PFSK-1 (cell line): Measurements from ENCODE around the gene EFNA5.

Experiments used
- FOXP2 ChIP-seq: optimal IDR thresholded peaks from 2 replicates; pipeline ENCODE3; 2011; ENCODE audit warnings: borderline replicate concordance, control low read depth, inconsistent platforms; ENCODE audit not compliant: insufficient read depth; ENCODE audit errors: extremely low read length, extremely low read depth
- POLR2AphosphoS5 ChIP-seq: IDR thresholded peaks from 2 replicates; pipeline ENCODE4 v1.6.1; 2012; ENCODE audit warnings: low read depth, mild to moderate bottlenecking, control low read depth, low read length, moderate library complexity
- SIN3A ChIP-seq: IDR thresholded peaks from 2 replicates; pipeline ENCODE4 v1.6.1; 2012; ENCODE audit warnings: mild to moderate bottlenecking, low read length, moderate library complexity, borderline replicate concordance; ENCODE audit not compliant: insufficient read depth
- TAF1 ChIP-seq: IDR thresholded peaks from 2 replicates; pipeline ENCODE4 v1.6.1; 2012; ENCODE audit warnings: low read length, control low read depth, borderline replicate concordance; ENCODE audit not compliant: insufficient read depth
- TF ChIP-seq, protein P1 (sequence below), 2 experiments: IDR thresholded peaks; 2 replicates each; pipeline versions ENCODE4 v1.6.1 to v1.8.0; 2011 to 2012; ENCODE audit warnings: low read depth in 2 of 2, low read length in 2 of 2, control low read depth in 1 of 2, inconsistent platforms in 1 of 2, mild to moderate bottlenecking in 1 of 2, moderate library complexity in 1 of 2; ENCODE audit not compliant: insufficient read depth in 1 of 2

The EFNA5 gene

DNA sequence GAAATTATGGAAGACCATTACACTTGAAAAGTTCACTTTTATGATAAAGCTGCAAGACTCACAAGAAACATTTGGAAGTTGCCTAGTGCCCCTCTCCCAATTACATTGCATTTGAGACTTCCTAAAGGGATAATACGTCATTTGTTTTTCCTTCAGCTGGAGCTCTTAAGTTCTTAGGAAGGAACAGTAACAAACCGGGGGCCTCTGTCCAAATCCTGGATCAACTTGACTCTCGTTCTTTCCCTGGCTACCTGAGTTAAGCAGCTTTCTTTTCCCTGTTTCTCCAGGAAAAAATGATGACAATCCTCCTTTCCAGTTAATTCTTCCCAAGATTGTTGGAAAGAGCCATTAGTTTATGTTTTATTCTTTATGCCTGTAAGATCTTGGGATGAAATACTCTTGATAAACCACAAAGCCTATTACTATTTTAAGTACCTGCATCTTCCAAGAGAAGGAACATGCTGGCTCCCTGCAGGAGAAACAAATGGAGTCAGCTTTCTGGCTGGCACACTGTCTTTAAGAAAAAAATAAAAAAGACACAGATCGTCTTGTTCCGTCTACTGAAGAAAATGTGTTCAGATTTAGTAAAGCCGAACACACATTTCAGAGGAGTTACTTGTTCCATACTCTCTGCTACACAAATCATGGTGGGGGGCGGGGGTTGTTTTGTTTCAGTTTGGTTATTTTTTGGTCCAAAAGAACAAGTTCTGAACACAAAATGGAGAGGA lies 297.9 kb downstream of the EFNA5 start:
- no peak for TF ChIP-seq POLR2AphosphoS5
- TF ChIP-seq, protein P1, sequence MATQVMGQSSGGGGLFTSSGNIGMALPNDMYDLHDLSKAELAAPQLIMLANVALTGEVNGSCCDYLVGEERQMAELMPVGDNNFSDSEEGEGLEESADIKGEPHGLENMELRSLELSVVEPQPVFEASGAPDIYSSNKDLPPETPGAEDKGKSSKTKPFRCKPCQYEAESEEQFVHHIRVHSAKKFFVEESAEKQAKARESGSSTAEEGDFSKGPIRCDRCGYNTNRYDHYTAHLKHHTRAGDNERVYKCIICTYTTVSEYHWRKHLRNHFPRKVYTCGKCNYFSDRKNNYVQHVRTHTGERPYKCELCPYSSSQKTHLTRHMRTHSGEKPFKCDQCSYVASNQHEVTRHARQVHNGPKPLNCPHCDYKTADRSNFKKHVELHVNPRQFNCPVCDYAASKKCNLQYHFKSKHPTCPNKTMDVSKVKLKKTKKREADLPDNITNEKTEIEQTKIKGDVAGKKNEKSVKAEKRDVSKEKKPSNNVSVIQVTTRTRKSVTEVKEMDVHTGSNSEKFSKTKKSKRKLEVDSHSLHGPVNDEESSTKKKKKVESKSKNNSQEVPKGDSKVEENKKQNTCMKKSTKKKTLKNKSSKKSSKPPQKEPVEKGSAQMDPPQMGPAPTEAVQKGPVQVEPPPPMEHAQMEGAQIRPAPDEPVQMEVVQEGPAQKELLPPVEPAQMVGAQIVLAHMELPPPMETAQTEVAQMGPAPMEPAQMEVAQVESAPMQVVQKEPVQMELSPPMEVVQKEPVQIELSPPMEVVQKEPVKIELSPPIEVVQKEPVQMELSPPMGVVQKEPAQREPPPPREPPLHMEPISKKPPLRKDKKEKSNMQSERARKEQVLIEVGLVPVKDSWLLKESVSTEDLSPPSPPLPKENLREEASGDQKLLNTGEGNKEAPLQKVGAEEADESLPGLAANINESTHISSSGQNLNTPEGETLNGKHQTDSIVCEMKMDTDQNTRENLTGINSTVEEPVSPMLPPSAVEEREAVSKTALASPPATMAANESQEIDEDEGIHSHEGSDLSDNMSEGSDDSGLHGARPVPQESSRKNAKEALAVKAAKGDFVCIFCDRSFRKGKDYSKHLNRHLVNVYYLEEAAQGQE (IDR thresholded peaks at IDR 0.05; ENCODE audit: insufficient read depth in 1 of 2, low read depth in 2 of 2, low read length in 2 of 2): peak; percentile 73 to 87

DNA sequence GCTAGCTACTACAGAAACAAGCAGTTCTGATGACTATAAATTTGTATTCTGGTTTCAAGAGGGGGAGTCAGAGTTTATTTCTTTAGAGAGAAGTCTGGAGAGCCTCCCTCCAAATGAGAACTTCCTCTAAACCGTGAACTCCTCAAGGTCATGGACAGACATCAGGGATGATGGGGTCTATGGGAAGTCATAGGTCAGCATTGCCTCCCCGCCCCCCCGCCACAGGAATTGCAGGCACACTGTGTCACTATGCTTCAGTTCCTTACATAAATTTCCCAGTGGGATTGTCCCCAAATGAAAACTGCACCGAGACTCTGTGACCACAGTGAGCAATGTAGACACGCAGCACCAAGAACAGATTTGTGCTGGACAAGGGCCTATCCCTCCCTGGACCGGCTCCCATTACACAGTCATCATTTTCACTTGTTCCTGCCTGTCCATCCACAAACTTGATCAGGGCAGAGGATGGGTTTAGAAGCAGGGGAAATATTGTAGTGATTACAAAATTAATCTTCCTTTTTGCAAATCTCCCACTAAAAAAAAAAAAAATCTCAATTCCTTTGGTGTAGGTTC lies 300.3 kb downstream of the EFNA5 start:
- TF ChIP-seq POLR2AphosphoS5 (no peak), SIN3A (no peak), TAF1 (no peak), FOXP2 (no peak)
- TF ChIP-seq, protein P1 (IDR thresholded peaks at IDR 0.05; ENCODE audit: insufficient read depth in 1 of 2, low read depth in 2 of 2, low read length in 2 of 2): no peak

DNA sequence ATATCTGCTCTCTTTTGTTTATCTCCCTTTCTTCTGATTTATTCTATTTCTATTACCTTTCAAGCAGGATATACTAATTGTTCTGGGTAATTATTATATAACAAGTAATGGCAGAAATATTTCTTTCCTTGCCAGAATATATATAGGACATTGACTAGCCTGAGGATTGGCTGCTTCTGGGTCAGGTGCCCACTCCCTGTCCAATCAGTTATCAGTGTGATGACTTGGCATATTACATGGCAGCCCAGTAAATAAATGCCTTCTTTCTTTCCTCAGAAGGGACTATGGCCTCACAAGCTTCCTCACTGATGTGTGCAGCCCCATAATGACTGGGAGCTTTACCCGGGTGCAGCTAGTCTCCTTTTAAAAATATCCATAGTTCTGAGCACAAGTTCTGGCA lies 301.1 kb downstream of the EFNA5 start:
- no peak for TF ChIP-seq SIN3A
- TF ChIP-seq POLR2AphosphoS5: no peak
- no peak for TF ChIP-seq FOXP2
- TF ChIP-seq, protein P1 (IDR thresholded peaks at IDR 0.05; ENCODE audit: insufficient read depth in 1 of 2, low read depth in 2 of 2, low read length in 2 of 2): no peak
- TF ChIP-seq TAF1: no peak

DNA sequence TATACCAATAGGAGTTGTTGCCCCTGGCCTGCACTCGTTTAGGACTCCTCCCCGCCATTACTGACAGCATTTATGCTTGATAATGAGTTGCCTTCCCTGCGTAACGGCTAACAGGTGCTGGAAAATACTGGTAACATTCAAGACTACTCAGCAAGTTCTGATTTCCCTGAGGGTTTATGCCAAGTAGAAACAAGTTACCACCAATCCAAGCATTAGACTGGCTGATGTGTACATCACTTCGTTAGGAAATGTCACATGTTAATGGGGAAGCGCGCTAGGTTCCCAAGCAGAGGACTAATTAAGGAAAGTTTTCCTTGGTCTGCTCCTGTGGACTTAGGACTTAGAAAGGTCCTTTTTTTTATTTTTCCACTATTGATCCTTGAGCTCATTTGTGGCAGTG lies 302.1 kb downstream of the EFNA5 start:
- no peak for TF ChIP-seq POLR2AphosphoS5
- TF ChIP-seq, protein P1 (IDR thresholded peaks at IDR 0.05; ENCODE audit: insufficient read depth in 1 of 2, low read depth in 2 of 2, low read length in 2 of 2): no peak
- TF ChIP-seq TAF1: no peak
- no peak for TF ChIP-seq FOXP2
- no peak for TF ChIP-seq SIN3A

DNA sequence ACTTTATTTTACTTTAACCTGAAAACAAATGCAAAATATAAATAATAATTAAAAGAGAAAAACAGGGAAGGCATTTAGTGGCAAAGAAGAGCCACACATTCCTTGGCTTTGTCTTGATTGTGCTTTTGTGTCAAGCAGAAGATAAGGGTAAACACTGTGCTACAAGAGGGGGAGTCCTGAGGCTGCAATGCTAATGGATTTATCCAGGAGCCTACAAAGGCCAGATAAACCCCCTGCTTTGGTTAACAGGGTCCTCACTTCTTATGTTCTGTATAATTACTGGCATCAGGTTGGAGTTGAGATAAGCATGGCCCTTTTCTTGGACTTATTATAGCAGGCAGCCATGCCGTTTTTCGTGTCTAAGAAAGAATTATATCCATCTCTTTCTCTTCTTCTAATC lies 302.8 kb downstream of the EFNA5 start:
- TF ChIP-seq FOXP2: no peak
- TF ChIP-seq SIN3A: no peak
- TF ChIP-seq, protein P1 (IDR thresholded peaks at IDR 0.05; ENCODE audit: insufficient read depth in 1 of 2, low read depth in 2 of 2, low read length in 2 of 2): no peak
- TF ChIP-seq TAF1: no peak
- TF ChIP-seq POLR2AphosphoS5: no peak
